Vagina (tissue), 2 donors: ENCODE data around the gene ZC3HAV1.

Experiments used
- CTCF ChIP-seq, 3 experiments: fragments of 450-650 bp in 2 of 3; fragments of 200-600 bp in 1 of 3; sonication (generic) in 1 of 3; IDR thresholded peaks; one replicate each; pipeline ENCODE4 v1.5.1; 2017 to 2019; ENCODE audit warnings: antibody characterized with exemption in 3 of 3, mild to moderate bottlenecking in 2 of 3, moderate library complexity in 2 of 3
- POLR2A ChIP-seq, 2 donors: fragments of 450-650 bp; IDR thresholded peaks; one replicate each; pipeline ENCODE4 v1.6.1; 2017; ENCODE audit warnings: antibody characterized with exemption in 2 of 2, mild to moderate bottlenecking in 2 of 2, moderate library complexity in 2 of 2
- POLR2AphosphoS5 ChIP-seq, 2 donors: sonication (generic); formaldehyde crosslinking; IDR thresholded peaks; one replicate each; pipeline ENCODE4 v1.9.0; 2017; ENCODE audit warnings: antibody characterized with exemption in 2 of 2, mild to moderate bottlenecking in 2 of 2, low read depth in 1 of 2; ENCODE audit not compliant: insufficient read depth in 1 of 2

- no peak for TF ChIP-seq CTCF (IDR thresholded peaks at IDR 0.05)
- TF ChIP-seq POLR2A (IDR thresholded peaks at IDR 0.05) = no peak
- TF ChIP-seq POLR2AphosphoS5 (IDR thresholded peaks at IDR 0.05; ENCODE audit: insufficient read depth in 1 of 2, low read depth in 1 of 2) = no peak
Measured at GRCh38 chr7:139065323-139065722, 44.2 kb downstream of the ZC3HAV1 start.
